GM19193 (cell line): ENCODE data around the gene FGD3.

ENCODE experiments used
- POLR2A ChIP-seq: IDR thresholded peaks from 4 replicates; pipeline ENCODE4 v1.6.1; 2011; ENCODE audit not compliant: insufficient read depth, insufficient read length; ENCODE audit errors: extremely low read depth

FGD3 gene

DNA sequence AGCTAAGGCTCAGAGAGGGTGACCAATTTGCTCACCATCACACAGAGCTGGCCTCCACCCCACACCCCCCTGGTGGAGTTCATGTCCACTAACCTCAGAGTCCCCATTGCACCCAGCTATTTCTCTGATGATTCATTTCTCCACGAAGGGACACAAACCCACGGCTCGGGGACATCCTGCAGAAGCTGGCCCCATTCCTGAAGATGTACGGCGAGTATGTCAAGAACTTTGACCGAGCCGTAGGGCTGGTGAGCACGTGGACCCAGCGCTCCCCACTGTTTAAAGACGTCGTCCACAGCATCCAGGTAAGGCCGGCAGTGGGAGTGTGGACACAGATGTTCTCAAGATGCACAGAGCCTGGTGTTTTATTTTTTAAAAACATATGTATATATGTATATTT lies 58.6 kb downstream of the FGD3 start:
- no peak for TF ChIP-seq POLR2A

DNA sequence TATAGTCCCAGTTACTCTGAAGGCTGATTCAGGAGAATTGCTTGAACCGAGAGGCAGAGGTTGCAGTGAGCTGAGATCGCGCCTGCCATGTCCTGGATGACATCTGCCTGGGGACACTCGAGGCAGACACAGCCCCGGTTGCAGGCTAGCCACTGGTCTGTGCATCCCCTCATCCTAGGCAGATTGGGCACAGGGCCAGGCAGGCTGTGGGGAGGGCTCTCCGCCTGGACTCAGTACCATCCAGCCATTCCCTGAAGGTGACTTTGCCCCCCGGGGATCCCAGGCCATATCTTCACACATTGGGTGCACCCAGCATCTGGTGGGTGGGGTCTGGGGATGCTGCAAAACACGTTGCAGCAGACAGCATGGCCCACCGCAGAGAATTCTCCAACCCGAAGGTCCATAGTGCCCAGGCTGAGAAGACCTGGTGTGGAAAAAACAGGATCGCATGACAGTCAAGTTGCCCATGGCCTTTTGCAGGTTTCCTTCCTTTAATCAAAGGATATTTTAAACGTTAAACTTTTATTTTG lies 60.3 kb downstream of the FGD3 start:
- TF ChIP-seq POLR2A = no peak

DNA sequence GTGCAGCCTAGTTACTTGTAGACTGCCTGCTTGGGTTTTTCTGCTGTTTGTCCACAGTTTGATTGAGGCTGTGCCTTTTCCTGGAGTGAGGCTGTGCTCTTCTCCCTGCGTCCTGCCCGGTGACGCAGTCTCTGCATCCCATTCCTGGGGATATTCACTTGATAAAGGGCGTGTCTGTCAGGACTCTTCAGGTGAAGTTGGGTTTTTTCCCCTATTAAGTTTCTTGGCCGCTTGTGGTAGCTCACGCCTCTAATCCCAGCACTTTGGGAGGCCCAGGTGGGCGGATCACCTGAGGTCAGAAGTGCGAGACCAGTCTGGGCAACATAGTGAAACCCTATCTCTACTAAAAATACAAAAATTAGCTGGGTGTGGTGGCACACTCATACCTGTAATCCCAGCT lies 61.1 kb downstream of the FGD3 start:
- TF ChIP-seq POLR2A = no peak

GRCh38 chr9:93009337-93010015 lies 62.2 kb downstream of the FGD3 start:
- TF ChIP-seq POLR2A = no peak

- TF ChIP-seq POLR2A = no peak
Observed at GRCh38 chr9:93010056-93010455, 62.7 kb downstream of the FGD3 start.

DNA sequence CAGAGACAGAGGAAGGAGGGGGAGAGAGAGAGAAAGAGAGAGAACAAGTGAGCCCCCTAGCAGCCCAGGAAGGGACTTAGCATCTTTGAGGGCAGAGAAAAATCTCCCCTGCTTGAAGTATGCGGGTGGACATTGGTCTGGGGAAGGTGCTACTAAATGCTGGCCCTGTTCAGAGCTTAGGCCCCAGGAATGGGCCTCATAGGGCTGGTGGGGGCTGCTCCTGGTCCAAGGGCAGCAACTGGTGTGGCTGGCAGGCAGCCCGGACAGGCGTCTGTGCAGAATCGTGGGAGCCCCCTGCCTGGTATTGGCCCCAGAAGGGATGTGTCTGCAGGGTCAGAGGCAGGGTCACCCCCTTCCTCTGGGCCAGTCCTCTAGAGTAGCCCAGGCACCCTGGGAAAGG lies 63.4 kb downstream of the FGD3 start:
- TF ChIP-seq POLR2A = no peak

DNA sequence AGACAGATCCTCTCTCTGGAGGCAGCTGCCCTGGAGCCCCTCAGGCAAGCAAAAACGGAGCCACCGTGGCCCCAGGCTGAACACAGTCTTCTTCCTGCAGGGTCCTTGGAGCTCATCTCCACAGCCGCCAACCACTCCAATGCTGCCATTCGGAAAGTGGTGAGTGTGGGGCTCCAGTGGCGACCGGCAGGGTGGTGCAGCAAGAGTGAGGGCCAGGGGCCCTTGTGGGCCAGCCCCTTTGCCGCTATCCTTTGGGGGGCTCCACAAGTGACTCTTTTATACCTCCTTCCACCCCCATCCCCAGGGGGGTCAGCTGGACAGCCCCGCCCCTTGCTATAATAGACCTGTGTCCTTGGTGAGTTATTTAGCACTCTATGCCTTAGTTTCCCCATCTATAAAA lies 63.8 kb downstream of the FGD3 start:
- TF ChIP-seq POLR2A = no peak

DNA sequence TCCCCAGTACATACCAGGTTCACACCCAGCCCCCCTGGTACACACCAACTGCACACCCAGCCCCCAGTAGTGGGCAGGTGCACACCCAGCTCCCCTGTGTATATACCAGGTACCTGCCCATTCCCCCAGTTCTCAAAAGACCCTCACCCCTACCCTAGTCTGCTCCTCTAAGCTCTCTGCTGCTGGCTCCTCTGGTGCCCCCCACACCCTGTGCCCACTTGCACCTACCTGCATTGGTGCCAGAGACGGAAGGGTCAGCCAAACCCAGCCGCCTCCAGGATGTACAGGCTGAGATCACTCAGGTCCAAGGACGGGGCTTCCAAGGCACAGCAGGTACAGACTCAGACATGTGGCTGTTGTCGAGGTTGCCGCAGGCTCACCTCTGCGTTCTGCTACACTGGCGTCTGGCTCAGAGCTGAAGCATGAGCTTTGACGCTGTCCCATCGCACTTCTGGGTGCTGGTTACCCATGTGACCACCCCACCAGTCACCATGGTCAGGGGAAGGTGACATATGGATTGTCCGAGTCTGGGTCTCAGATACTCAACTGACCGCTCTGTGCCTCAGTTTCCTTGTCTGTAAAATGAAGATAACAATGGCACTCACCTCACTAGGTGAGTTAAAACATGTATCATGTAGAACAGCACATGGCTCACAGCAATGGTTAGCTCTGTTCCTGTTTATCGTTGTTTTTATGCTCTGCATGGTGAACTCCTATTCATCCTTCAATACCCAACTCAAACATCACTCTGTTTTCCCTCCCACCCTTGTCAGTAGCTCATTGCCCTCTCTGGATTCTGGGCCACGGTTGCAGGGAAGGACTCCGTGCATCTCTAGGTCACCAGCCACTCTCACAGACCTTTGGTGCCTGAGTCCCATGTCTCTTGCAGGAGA lies 65.9 kb downstream of the FGD3 start:
- no peak for TF ChIP-seq POLR2A

GRCh38 chr9:93013856-93014582 lies 66.7 kb downstream of the FGD3 start:
- no peak for TF ChIP-seq POLR2A

DNA sequence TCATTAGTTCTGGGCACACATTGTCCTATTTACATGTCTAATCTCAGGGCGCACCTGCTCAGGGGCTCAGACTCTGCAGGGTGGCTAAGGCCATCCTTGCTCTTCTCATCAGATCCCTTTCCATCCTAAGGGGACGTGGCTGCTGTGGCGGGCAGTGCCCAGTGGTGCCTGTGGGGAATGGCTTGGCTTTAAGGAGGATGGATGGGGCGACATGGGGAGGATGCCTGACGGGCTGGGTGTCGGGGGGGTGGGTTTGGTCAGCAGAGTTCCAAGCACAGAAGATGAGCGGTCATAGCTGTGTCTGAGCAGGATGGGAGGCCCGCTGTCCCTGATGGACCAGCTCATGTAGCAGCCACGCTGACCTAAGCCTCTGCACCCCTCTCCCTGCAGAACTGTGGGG lies 70.3 kb downstream of the FGD3 start:
- no peak for TF ChIP-seq POLR2A

DNA sequence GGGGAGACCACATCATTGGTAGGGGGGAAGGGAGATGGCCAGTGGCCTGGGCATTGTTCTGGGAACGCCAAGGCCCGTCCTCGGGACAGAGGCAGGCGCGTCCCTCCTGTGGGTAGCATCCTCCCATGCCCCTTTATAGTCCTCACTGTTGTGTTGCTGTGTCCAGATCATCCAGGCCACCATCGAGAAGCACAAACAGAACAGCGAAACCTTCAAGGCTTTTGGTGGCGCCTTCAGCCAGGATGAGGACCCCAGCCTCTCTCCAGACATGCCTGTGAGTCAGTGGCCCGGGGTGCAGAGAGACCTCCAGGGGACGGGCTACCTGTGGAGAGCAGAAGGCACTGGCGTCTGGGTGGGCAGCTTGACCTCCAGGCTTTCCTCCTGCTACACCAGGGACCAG lies 72.8 kb downstream of the FGD3 start:
- no peak for TF ChIP-seq POLR2A

DNA sequence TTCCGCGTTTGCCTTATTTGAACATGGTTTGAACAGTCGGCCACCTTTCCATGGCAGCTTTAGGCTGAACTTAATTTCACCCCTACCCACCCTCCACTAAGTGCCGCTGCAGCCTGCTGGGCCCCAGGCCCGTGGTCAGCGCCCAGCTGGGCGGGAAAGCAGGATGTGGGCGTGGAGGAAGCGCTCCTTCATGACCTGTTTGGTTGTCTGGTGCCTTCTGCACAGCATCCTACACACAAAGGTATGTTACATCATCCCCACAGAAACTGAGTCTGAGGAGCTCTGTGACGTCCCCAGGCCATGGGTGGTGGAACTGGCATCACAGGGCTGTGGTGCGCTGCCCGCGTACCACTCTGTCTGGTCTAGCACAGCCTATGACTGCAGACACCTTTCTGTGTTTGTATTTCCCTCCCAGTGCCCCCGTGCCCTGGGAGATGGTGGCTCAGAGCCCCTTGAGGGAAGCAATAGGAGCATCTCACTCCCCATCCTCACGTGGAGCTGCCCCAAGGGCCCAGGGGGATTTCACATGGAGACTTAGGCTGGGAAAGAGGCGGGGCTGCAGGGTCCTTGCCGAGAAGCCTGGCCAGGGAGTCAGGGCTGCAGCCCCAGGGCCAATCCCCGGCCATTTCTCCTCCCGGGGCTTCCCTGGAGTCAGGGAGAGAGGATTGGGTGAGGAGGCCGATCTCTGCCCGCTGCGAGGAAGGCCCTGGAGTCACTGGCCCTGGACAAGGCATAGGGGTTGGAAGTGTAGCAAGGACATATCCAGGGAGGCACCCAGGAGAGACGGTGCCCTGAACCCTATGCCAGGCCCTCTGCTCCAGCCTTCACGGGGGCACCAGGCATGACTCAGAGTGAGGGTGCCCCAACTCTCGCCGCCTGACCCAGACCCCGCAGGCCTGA lies 73.7 kb downstream of the FGD3 start:
- TF ChIP-seq POLR2A = no peak

- TF ChIP-seq POLR2A = no peak
Observed at GRCh38 chr9:93022066-93022465, 74.7 kb downstream of the FGD3 start.
